GM18508 (cell line): ENCODE data around the gene ITPKC.

Source experiments
- ATAC-seq: cut with Tn5 transposase; IDR thresholded peaks from one replicate; pipeline ENCODE4 v1.9.1; 2021; ENCODE audit warnings: moderate number of reproducible peaks; ENCODE audit not compliant: insufficient read depth, unreplicated experiment

Gene ITPKC

GRCh38 chr19:40690050-40690692 is 26.7 kb upstream of the ITPKC start, which contains the start of gene NUMBL:
TSS of gene NUMBL (minus strand) at chr19:40690651. CDS start at chr19:40690483, 168 bp downstream.
- no peak for ATAC-seq

- no peak for ATAC-seq
Measured at GRCh38 chr19:40690693-40691420, 26.1 kb upstream of the ITPKC start.

- no peak for ATAC-seq
Measured at GRCh38 chr19:40691421-40692211, 25.3 kb upstream of the ITPKC start.

GRCh38 chr19:40692212-40692551 is 24.7 kb upstream of the ITPKC start:
- no peak for ATAC-seq

GRCh38 chr19:40693150-40693788 is 23.6 kb upstream of the ITPKC start:
- no peak for ATAC-seq

- ATAC-seq, result no peak
Measured at GRCh38 chr19:40693896-40694295, 23.0 kb upstream of the ITPKC start.

GRCh38 chr19:40695881-40696280 is 21.0 kb upstream of the ITPKC start:
- ATAC-seq, result no peak

GRCh38 chr19:40697007-40697406 is 19.9 kb upstream of the ITPKC start:
- no peak for ATAC-seq

GRCh38 chr19:40700083-40700482 is 16.8 kb upstream of the ITPKC start:
- no peak for ATAC-seq

GRCh38 chr19:40701758-40702157 is 15.2 kb upstream of the ITPKC start:
- no peak for ATAC-seq

- ATAC-seq, result no peak
Measured at GRCh38 chr19:40702337-40703012, 14.4 kb upstream of the ITPKC start.

- ATAC-seq, result no peak
Measured at GRCh38 chr19:40703029-40703755, 13.7 kb upstream of the ITPKC start.

- no peak for ATAC-seq
Measured at GRCh38 chr19:40704491-40705361, 12.2 kb upstream of the ITPKC start.

GRCh38 chr19:40705362-40705651 is 11.6 kb upstream of the ITPKC start:
- ATAC-seq, result no peak

GRCh38 chr19:40705950-40706619 is 10.8 kb upstream of the ITPKC start:
- no peak for ATAC-seq

- no peak for ATAC-seq
Measured at GRCh38 chr19:40707615-40708014, 9.3 kb upstream of the ITPKC start.

GRCh38 chr19:40709817-40710216 is 7.1 kb upstream of the ITPKC start:
- ATAC-seq, result no peak

GRCh38 chr19:40713939-40714338 is 3.0 kb upstream of the ITPKC start:
- ATAC-seq, result no peak
